WTC11 (cell line): ENCODE measurements around the gene NOP14. TPM values are rescaled to one million over a fixed set of nuclear protein-coding genes. Genes with fewer than 3 reads are reported as not detected.

ENCODE experiments used
- ATAC-seq: fragments of 200-7000 bp; cut with Tn5 transposase; 2 replicates; pipeline ENCODE4 v1.10.0; 2021; ENCODE audit warnings: mild to moderate bottlenecking, moderate library complexity
- CTCF ChIA-PET: fragments of 300-600 bp; sonication (Branson Sonifier 250); formaldehyde crosslinking; loops from one replicate; lab custom pipeline; 2021; ENCODE audit warnings: antibody characterized with exemption; lab: Charles Lee
- POLR2A ChIA-PET: fragments of 350-600 bp; sonication (Branson Sonifier 250); formaldehyde crosslinking; loops from one replicate; lab custom pipeline; 2021; ENCODE audit warnings: antibody characterized with exemption; lab: Charles Lee
- DNase-seq: peaks from one replicate; pipeline ENCODE4 v3.0.0; 2021; ENCODE audit warnings: low spot score
- H3K27ac Mint-ChIP-seq: 2 replicates; pipeline ENCODE4 v1.8.0; 2021; ENCODE audit warnings: mixed read lengths
- H3K27me3 Mint-ChIP-seq: 2 replicates; pipeline ENCODE4 v1.8.0; 2021; ENCODE audit warnings: low read depth, mild to moderate bottlenecking, moderate library complexity, mixed read lengths
- H3K36me3 Mint-ChIP-seq: 2 replicates; pipeline ENCODE4 v1.8.0; 2021; ENCODE audit warnings: mixed read lengths
- H3K4me1 Mint-ChIP-seq: 2 replicates; pipeline ENCODE4 v1.8.0; 2022; ENCODE audit warnings: mixed read lengths
- H3K4me3 Mint-ChIP-seq: 2 replicates; pipeline ENCODE4 v1.8.0; 2021; ENCODE audit warnings: mild to moderate bottlenecking, moderate library complexity, mixed read lengths
- H3K9me3 Mint-ChIP-seq: 2 replicates; pipeline ENCODE4 v1.8.0; 2021; ENCODE audit warnings: mixed read lengths
- CREB1 ChIP-seq: sonication (generic); formaldehyde crosslinking; IDR thresholded peaks from 2 replicates; pipeline ENCODE4 v1.8.0; 2023; ENCODE audit warnings: mild to moderate bottlenecking, missing genetic modification reagents
- E2F1 ChIP-seq: sonication (generic); formaldehyde crosslinking; IDR thresholded peaks from 2 replicates; pipeline ENCODE4 v1.8.0; 2022; ENCODE audit warnings: mild to moderate bottlenecking, missing genetic modification reagents
- FOXK1 ChIP-seq: sonication (generic); formaldehyde crosslinking; IDR thresholded peaks from 2 replicates; pipeline ENCODE4 v1.8.0; 2022; ENCODE audit warnings: mild to moderate bottlenecking, moderate library complexity, missing genetic modification reagents
- JAZF1 ChIP-seq: fragments of 250-450 bp; sonication (Bioruptor Pico); IDR thresholded peaks from 2 replicates; pipeline ENCODE4 v1.9.0; 2021; ENCODE audit warnings: moderate library complexity, mild to moderate bottlenecking, inconsistent platforms
- MYBL2 ChIP-seq: sonication (generic); formaldehyde crosslinking; IDR thresholded peaks from 2 replicates; pipeline ENCODE4 v1.8.1; 2023; ENCODE audit warnings: mild to moderate bottlenecking, moderate library complexity, missing genetic modification reagents
- NFE2L1 ChIP-seq: sonication (generic); formaldehyde crosslinking; IDR thresholded peaks from 2 replicates; pipeline ENCODE4 v1.8.1; 2023; ENCODE audit warnings: missing genetic modification reagents
- OVOL2 ChIP-seq: fragments of 250-450 bp; sonication (Bioruptor Pico); IDR thresholded peaks from 2 replicates; pipeline ENCODE4 v1.9.0; 2021; ENCODE audit warnings: mild to moderate bottlenecking, borderline replicate concordance
- TEAD1 ChIP-seq: sonication (generic); formaldehyde crosslinking; IDR thresholded peaks from 2 replicates; pipeline ENCODE4 v1.8.0; 2022; ENCODE audit warnings: mild to moderate bottlenecking, missing genetic modification reagents
- TEAD4 ChIP-seq: sonication (generic); formaldehyde crosslinking; IDR thresholded peaks from 2 replicates; pipeline ENCODE4 v1.8.0; 2022; ENCODE audit warnings: mild to moderate bottlenecking, missing genetic modification reagents
- TP53 ChIP-seq: sonication (generic); formaldehyde crosslinking; IDR thresholded peaks from 2 replicates; pipeline ENCODE4 v1.8.1; 2023; ENCODE audit warnings: mild to moderate bottlenecking, missing genetic modification reagents
- USF1 ChIP-seq: sonication (generic); formaldehyde crosslinking; IDR thresholded peaks from 2 replicates; pipeline ENCODE4 v1.8.0; 2022; ENCODE audit warnings: mild to moderate bottlenecking, missing genetic modification reagents
- ZBTB21 ChIP-seq: sonication (generic); formaldehyde crosslinking; IDR thresholded peaks from 2 replicates; pipeline ENCODE4 v1.8.1; 2023; ENCODE audit warnings: mild to moderate bottlenecking, missing genetic modification reagents, borderline replicate concordance
- total RNA-seq: library from RNA; stranded (reverse); gene quantifications from 3 replicates; pipeline ENCODE4 v1.2.3, GENCODE V29; 2021
- TF ChIP-seq, protein P1 (sequence below): sonication (generic); formaldehyde crosslinking; IDR thresholded peaks from 2 replicates; pipeline ENCODE4 v1.8.0; 2022; ENCODE audit warnings: mild to moderate bottlenecking, missing genetic modification reagents
- TF ChIP-seq, protein P2 (sequence below): fragments of 250-450 bp; sonication (Bioruptor Pico); IDR thresholded peaks from 2 replicates; pipeline ENCODE4 v1.9.0; 2021; ENCODE audit warnings: mild to moderate bottlenecking, borderline replicate concordance
- TF ChIP-seq, protein P3 (sequence below): sonication (generic); formaldehyde crosslinking; IDR thresholded peaks from 2 replicates; pipeline ENCODE4 v1.8.0; 2023; ENCODE audit warnings: mild to moderate bottlenecking, missing genetic modification reagents
- TF ChIP-seq, protein P4 (sequence below): sonication (generic); formaldehyde crosslinking; IDR thresholded peaks from 2 replicates; pipeline ENCODE4 v1.8.1; 2023; ENCODE audit warnings: mild to moderate bottlenecking, missing genetic modification reagents, moderate library complexity
- TF ChIP-seq, protein P5 (sequence below): sonication (generic); formaldehyde crosslinking; conservative IDR thresholded peaks from 2 replicates; pipeline ENCODE4 v1.8.1; 2022; ENCODE audit warnings: mild to moderate bottlenecking, missing genetic modification reagents
- TF ChIP-seq, protein P6 (sequence below): sonication (generic); formaldehyde crosslinking; IDR thresholded peaks from 2 replicates; pipeline ENCODE4 v1.8.0; 2022; ENCODE audit warnings: missing genetic modification reagents

NOP14 gene
- total RNA-seq, 1 experiment from 2014 or later = 39.1 TPM

DNA sequence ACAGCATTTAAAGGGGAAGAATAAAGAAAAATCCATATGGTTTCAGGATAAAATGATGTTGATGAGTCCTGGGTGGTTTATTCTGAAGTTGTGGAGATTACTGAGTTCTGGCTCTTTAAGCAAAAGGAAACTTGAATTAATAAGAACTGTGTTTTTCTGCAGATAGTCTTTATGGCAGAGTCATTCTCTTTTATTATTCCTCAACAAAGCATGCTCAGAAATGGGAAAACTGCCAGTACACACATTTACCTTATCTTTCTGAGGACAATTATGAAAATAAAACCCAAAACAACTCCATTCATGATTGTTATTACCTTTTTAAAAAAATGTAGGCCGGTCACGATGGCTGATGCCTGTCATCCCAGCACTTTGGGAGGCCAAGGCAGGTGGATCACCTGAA is 61.1 kb downstream of the NOP14 start:
- H3K27me3 Mint-ChIP-seq = no peaks in the 10 kb centered on the region
- H3K4me1 Mint-ChIP-seq = no peaks in the 10 kb centered on the region
- ChIA-PET POLR2A (interaction anchor here (0.6 kb wide), 1 partner anchor 12 kb away, joined by 5 read pairs; no protein-coding TSS in a partner anchor), CTCF (no interaction called here)
- no peak overlapping the region for H3K27ac Mint-ChIP-seq
- H3K9me3 Mint-ChIP-seq = no peaks in the 10 kb centered on the region
- peaks cover 72% of the 10 kb centered on the region for H3K36me3 Mint-ChIP-seq
- TF ChIP-seq ZBTB21 (CRISPR knock-in tag) = no peak
- TF ChIP-seq JAZF1 (CRISPR knock-in tag) = no peak
- no peak for TF ChIP-seq MYBL2 (CRISPR knock-in tag)
- no peak for TF ChIP-seq USF1 (CRISPR knock-in tag)
- TF ChIP-seq, protein P1, sequence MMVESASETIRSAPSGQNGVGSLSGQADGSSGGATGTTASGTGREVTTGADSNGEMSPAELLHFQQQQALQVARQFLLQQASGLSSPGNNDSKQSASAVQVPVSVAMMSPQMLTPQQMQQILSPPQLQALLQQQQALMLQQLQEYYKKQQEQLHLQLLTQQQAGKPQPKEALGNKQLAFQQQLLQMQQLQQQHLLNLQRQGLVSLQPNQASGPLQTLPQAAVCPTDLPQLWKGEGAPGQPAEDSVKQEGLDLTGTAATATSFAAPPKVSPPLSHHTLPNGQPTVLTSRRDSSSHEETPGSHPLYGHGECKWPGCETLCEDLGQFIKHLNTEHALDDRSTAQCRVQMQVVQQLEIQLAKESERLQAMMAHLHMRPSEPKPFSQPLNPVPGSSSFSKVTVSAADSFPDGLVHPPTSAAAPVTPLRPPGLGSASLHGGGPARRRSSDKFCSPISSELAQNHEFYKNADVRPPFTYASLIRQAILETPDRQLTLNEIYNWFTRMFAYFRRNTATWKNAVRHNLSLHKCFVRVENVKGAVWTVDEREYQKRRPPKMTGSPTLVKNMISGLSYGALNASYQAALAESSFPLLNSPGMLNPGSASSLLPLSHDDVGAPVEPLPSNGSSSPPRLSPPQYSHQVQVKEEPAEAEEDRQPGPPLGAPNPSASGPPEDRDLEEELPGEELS (CRISPR knock-in tag) = no peak
- TF ChIP-seq FOXK1 = no peak
- TF ChIP-seq TEAD1 = no peak
- TF ChIP-seq, protein P2, sequence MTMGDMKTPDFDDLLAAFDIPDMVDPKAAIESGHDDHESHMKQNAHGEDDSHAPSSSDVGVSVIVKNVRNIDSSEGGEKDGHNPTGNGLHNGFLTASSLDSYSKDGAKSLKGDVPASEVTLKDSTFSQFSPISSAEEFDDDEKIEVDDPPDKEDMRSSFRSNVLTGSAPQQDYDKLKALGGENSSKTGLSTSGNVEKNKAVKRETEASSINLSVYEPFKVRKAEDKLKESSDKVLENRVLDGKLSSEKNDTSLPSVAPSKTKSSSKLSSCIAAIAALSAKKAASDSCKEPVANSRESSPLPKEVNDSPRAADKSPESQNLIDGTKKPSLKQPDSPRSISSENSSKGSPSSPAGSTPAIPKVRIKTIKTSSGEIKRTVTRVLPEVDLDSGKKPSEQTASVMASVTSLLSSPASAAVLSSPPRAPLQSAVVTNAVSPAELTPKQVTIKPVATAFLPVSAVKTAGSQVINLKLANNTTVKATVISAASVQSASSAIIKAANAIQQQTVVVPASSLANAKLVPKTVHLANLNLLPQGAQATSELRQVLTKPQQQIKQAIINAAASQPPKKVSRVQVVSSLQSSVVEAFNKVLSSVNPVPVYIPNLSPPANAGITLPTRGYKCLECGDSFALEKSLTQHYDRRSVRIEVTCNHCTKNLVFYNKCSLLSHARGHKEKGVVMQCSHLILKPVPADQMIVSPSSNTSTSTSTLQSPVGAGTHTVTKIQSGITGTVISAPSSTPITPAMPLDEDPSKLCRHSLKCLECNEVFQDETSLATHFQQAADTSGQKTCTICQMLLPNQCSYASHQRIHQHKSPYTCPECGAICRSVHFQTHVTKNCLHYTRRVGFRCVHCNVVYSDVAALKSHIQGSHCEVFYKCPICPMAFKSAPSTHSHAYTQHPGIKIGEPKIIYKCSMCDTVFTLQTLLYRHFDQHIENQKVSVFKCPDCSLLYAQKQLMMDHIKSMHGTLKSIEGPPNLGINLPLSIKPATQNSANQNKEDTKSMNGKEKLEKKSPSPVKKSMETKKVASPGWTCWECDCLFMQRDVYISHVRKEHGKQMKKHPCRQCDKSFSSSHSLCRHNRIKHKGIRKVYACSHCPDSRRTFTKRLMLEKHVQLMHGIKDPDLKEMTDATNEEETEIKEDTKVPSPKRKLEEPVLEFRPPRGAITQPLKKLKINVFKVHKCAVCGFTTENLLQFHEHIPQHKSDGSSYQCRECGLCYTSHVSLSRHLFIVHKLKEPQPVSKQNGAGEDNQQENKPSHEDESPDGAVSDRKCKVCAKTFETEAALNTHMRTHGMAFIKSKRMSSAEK (CRISPR knock-in tag) = no peak
- TF ChIP-seq, protein P3, sequence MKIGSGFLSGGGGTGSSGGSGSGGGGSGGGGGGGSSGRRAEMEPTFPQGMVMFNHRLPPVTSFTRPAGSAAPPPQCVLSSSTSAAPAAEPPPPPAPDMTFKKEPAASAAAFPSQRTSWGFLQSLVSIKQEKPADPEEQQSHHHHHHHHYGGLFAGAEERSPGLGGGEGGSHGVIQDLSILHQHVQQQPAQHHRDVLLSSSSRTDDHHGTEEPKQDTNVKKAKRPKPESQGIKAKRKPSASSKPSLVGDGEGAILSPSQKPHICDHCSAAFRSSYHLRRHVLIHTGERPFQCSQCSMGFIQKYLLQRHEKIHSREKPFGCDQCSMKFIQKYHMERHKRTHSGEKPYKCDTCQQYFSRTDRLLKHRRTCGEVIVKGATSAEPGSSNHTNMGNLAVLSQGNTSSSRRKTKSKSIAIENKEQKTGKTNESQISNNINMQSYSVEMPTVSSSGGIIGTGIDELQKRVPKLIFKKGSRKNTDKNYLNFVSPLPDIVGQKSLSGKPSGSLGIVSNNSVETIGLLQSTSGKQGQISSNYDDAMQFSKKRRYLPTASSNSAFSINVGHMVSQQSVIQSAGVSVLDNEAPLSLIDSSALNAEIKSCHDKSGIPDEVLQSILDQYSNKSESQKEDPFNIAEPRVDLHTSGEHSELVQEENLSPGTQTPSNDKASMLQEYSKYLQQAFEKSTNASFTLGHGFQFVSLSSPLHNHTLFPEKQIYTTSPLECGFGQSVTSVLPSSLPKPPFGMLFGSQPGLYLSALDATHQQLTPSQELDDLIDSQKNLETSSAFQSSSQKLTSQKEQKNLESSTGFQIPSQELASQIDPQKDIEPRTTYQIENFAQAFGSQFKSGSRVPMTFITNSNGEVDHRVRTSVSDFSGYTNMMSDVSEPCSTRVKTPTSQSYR (CRISPR knock-in tag) = no peak
- TF ChIP-seq TEAD4 (CRISPR knock-in tag) = no peak
- no peak for TF ChIP-seq OVOL2 (CRISPR knock-in tag)
- DNase-seq (no peak), ATAC-seq (no peak)
- H3K4me3 Mint-ChIP-seq = no peak overlapping the region

- Mint-ChIP-seq H3K4me1 (no peaks in the 10 kb centered on the region), H3K4me3 (no peak overlapping the region), H3K27ac (0 out of 2 replicates have a peak overlapping the region, but pooled peaks have one; percentile 25), H3K27me3 (no peaks in the 10 kb centered on the region), H3K36me3 (peaks cover 73% of the 10 kb centered on the region), H3K9me3 (no peaks in the 10 kb centered on the region)
- DNase-seq (no peak), ATAC-seq (no peak)
- CTCF ChIA-PET = no interaction called here
- POLR2A ChIA-PET = no interaction called here
- TF ChIP-seq E2F1 (CRISPR knock-in tag) (no peak), CREB1 (CRISPR knock-in tag) (no peak), TP53 (CRISPR knock-in tag) (no peak), TEAD1 (no peak), NFE2L1 (CRISPR knock-in tag) (no peak)
- TF ChIP-seq, protein P4, sequence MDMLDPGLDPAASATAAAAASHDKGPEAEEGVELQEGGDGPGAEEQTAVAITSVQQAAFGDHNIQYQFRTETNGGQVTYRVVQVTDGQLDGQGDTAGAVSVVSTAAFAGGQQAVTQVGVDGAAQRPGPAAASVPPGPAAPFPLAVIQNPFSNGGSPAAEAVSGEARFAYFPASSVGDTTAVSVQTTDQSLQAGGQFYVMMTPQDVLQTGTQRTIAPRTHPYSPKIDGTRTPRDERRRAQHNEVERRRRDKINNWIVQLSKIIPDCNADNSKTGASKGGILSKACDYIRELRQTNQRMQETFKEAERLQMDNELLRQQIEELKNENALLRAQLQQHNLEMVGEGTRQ = no peak
- TF ChIP-seq, protein P5, sequence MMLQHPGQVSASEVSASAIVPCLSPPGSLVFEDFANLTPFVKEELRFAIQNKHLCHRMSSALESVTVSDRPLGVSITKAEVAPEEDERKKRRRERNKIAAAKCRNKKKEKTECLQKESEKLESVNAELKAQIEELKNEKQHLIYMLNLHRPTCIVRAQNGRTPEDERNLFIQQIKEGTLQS (CRISPR knock-in tag) = no peak
- TF ChIP-seq, protein P6, sequence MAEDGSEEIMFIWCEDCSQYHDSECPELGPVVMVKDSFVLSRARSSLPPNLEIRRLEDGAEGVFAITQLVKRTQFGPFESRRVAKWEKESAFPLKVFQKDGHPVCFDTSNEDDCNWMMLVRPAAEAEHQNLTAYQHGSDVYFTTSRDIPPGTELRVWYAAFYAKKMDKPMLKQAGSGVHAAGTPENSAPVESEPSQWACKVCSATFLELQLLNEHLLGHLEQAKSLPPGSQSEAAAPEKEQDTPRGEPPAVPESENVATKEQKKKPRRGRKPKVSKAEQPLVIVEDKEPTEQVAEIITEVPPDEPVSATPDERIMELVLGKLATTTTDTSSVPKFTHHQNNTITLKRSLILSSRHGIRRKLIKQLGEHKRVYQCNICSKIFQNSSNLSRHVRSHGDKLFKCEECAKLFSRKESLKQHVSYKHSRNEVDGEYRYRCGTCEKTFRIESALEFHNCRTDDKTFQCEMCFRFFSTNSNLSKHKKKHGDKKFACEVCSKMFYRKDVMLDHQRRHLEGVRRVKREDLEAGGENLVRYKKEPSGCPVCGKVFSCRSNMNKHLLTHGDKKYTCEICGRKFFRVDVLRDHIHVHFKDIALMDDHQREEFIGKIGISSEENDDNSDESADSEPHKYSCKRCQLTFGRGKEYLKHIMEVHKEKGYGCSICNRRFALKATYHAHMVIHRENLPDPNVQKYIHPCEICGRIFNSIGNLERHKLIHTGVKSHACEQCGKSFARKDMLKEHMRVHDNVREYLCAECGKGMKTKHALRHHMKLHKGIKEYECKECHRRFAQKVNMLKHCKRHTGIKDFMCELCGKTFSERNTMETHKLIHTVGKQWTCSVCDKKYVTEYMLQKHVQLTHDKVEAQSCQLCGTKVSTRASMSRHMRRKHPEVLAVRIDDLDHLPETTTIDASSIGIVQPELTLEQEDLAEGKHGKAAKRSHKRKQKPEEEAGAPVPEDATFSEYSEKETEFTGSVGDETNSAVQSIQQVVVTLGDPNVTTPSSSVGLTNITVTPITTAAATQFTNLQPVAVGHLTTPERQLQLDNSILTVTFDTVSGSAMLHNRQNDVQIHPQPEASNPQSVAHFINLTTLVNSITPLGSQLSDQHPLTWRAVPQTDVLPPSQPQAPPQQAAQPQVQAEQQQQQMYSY (CRISPR knock-in tag) = no peak
Measured at GRCh38 chr4:2901186-2901585, 62.0 kb downstream of the NOP14 start.
